GM06990 (cell line): ENCODE results near the gene RP9.

Experiments
- DNase-seq: peaks from one replicate; pipeline ENCODE4 v3.0.0-alpha.2; 2011; ENCODE audit not compliant: insufficient read length; ENCODE audit errors: extremely low read depth
- H3K27me3 ChIP-seq: replicated peaks from 2 replicates; pipeline ENCODE4 v1.6.0; 2011; ENCODE audit warnings: low read length; ENCODE audit not compliant: control insufficient read depth, insufficient read depth
- H3K36me3 ChIP-seq: 2 replicates; pipeline ENCODE4 v1.5.1; 2011; ENCODE audit warnings: low read length; ENCODE audit not compliant: control insufficient read depth, insufficient read depth
- H3K4me3 ChIP-seq: replicated peaks from 2 replicates; pipeline ENCODE4 v1.5.1; 2011; ENCODE audit warnings: low read depth, mild to moderate bottlenecking, control low read depth, low read length
- TF ChIP-seq, protein P1 (sequence below): IDR thresholded peaks from 2 replicates; pipeline ENCODE4 v1.5.1; 2011; ENCODE audit warnings: low read length, control low read depth, mild to moderate bottlenecking, inconsistent platforms; ENCODE audit not compliant: insufficient read depth, poor library complexity, severe bottlenecking

Gene RP9

DNA sequence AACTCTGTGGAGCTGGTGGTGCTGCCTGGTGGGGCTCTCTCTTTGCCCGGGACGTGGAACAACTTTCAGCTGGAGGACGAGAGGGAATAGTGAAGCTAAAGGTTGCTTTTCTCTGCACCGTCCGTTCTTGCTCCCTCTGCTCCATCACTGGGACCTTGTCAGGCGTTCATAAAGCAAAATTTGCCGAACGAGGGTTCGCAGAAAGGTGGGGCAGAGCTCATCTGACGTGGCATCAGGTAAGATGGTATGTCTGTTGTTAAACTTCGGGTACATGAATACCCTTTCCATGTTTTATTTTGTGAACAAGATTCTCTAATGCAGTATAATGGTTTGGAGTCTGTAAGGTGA lies 20.6 kb upstream of the RP9 start:
- H3K36me3 ChIP-seq: no peaks in the 10 kb centered on the region

DNA sequence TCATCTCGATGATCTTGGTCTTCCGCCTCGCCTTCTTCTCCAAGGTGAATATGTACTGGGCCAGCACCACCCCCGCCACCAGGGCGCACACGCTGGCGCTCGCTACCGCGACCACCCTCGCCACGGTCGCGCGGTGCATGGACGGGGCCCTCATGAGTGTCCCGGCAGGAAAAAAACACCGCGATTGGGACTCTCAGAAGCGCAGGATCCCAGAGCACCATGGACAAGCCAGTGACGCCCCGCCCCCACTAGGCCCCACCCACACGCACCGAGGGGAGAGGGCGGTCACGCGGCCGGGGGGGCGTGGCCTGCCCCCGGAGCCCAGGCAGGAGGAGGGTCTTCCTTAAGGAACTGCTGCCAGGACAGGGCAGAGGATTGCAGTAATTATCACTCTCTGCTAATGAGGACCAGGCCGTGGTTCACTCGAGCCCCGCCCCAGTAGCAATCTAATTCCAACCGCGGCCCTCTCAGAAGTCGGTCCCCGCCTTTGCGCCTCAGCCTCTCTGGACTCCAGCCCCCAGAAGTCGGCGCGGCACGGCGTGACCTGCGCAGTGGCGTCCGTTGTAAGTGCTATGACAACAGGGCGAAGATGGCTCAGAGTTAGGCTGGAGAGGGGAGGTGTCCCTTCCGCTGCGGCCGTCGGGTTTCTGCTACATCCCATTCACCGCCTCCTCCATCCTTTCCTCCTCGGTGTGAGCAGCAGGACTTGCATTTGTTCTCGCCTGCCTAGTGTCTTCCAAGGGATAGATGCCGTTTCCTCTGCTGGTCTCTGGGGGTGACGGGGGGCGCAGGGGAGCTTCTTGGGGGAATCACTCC lies 20.0 kb upstream of the RP9 start, which contains the start of gene BBS9:
Gene BBS9, plus strand, starts transcription at position 575 of the 816 bp plus-strand sequence. CDS start 16,689 bp downstream, outside the sequence.
- H3K27me3 ChIP-seq: no peaks in the 10 kb centered on the region
- peak within 1 kb of the TSS; percentile 86 for H3K4me3 ChIP-seq
- TF ChIP-seq, protein P1, sequence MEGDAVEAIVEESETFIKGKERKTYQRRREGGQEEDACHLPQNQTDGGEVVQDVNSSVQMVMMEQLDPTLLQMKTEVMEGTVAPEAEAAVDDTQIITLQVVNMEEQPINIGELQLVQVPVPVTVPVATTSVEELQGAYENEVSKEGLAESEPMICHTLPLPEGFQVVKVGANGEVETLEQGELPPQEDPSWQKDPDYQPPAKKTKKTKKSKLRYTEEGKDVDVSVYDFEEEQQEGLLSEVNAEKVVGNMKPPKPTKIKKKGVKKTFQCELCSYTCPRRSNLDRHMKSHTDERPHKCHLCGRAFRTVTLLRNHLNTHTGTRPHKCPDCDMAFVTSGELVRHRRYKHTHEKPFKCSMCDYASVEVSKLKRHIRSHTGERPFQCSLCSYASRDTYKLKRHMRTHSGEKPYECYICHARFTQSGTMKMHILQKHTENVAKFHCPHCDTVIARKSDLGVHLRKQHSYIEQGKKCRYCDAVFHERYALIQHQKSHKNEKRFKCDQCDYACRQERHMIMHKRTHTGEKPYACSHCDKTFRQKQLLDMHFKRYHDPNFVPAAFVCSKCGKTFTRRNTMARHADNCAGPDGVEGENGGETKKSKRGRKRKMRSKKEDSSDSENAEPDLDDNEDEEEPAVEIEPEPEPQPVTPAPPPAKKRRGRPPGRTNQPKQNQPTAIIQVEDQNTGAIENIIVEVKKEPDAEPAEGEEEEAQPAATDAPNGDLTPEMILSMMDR: peak; percentile 12
- H3K36me3 ChIP-seq: no peaks in the 10 kb centered on the region
- peak; percentile 95 for DNase-seq

More for the DNA sequence above, 20.6 kb upstream of the RP9 start:
- DNase-seq: no peak
- TF ChIP-seq, protein P1: no peak
- no peaks in the 10 kb centered on the region for H3K27me3 ChIP-seq
- H3K4me3 ChIP-seq: peak overlapping the region; percentile 86

DNA sequence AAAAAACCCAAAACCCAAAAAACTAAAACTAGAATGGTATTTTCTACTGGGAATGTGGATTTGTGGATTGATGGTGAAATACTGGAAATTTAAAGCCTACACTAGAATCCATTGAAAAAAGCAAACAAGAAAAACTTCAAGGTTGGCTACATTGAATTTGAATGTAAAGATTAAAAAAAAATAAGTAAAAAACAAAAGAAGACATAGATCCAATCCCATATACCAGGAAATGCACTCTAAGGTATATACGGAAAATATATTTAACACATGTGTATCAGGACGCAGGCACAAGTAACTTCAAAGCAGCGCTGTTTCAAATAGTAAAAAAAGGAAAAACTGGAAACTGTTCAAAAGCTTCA lies 19.4 kb upstream of the RP9 start:
- H3K27me3 ChIP-seq: no peaks in the 10 kb centered on the region
- no peaks in the 10 kb centered on the region for H3K36me3 ChIP-seq
- TF ChIP-seq, protein P1: no peak
- DNase-seq: no peak
- H3K4me3 ChIP-seq: peak overlapping the region; percentile 86

DNA sequence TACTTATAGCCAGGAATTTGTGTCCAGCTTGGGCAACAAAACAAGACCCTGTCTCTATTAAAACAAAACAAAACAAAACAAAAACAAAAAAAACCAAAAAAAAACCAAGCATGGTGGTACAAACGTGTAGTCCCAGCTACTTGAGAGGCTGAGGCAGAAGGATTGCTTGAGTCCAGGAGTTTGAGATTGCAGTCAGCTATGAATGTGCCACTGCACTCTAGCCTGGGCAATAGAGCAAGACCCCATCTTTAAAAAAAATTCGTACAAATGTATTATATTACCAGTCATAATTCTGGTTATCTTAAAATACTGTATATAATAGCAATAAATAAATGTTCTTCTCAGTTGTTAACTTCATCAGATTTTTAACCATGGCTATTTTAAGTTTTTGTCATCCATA lies 17.9 kb upstream of the RP9 start:
- DNase-seq: no peak
- no peak overlapping the region for H3K4me3 ChIP-seq
- TF ChIP-seq, protein P1: no peak
- H3K36me3 ChIP-seq: no peaks in the 10 kb centered on the region
- H3K27me3 ChIP-seq: no peaks in the 10 kb centered on the region

DNA sequence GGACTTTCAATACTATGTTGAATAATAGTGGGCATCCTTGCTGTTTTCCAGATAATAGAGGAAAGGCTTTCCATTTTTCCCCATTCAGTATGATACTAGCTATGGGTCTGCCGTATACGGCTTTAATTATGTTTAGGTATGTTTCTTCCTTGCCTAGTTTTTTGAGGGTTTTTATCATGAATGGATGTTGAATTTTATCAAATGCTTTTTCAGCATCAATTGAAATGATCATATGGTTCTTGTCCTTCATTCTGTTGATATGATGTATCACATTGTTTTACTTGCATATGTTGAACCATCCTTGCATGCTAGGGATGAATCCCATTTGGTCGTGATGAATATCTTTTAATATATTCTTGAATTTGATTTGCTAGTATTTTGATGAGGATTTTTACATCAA lies 9.2 kb upstream of the RP9 start:
- TF ChIP-seq, protein P1: no peak
- Histone ChIP-seq H3K27me3 (no peaks in the 10 kb centered on the region), H3K4me3 (no peak overlapping the region)

More for the DNA sequence above, 9.2 kb upstream of the RP9 start:
- no peaks in the 10 kb centered on the region for H3K36me3 ChIP-seq
- no peak for DNase-seq
